Ovary (tissue), 9 donors: ENCODE results near the gene C2orf74. TPM values are rescaled to one million over a fixed set of nuclear protein-coding genes. Genes with fewer than 3 reads are reported as not detected.
"Not testable (repeated sequence)": the region's sequence is repeated elsewhere in the genome, so short reads cannot be mapped to it uniquely, and the experiment has no call there.

Experiments
- DNase-seq, 5 donors: peaks; one replicate each; pipeline ENCODE4 v3.0.0-alpha.2; 2019 to 2020
- H3K27ac ChIP-seq, 2 donors: fragments of 200-600 bp; one replicate each; pipeline versions ENCODE4 v1.5.1 to v1.8.0; 2019 to 2022
- H3K27me3 ChIP-seq: fragments of 200-600 bp; one replicate; pipeline ENCODE4 v1.8.0; 2022
- H3K36me3 ChIP-seq: fragments of 200-600 bp; sonication (generic); one replicate; pipeline ENCODE4 v1.5.1; 2019
- H3K4me1 ChIP-seq: one replicate; pipeline ENCODE4 v1.8.1; 2013; ENCODE audit warnings: mild to moderate bottlenecking, moderate library complexity; ENCODE audit not compliant: insufficient read depth
- H3K4me3 ChIP-seq: fragments of 200-600 bp; sonication (generic); one replicate; pipeline ENCODE4 v1.5.1; 2017
- H3K9me3 ChIP-seq, 2 donors: fragments of 200-600 bp in 1 of 2; sonication (generic) in 1 of 2; one replicate each; pipeline versions ENCODE4 v1.5.1 to v1.8.1; 2013 to 2019; ENCODE audit warnings: mild to moderate bottlenecking in 1 of 2, moderate library complexity in 1 of 2
- EP300 ChIP-seq: sonication (generic); formaldehyde crosslinking; IDR thresholded peaks from one replicate; pipeline ENCODE4 v1.6.1; 2017; ENCODE audit warnings: antibody characterized with exemption
- POLR2A ChIP-seq: fragments of 450-650 bp; IDR thresholded peaks from one replicate; pipeline ENCODE4 v1.6.1; 2017; ENCODE audit warnings: antibody characterized with exemption, mild to moderate bottlenecking, moderate library complexity
- WGBS, 3 donors: extraction: QIAGEN DNeasy Blood & Tissue Kit in 1 of 3; methylation state at CpG; one replicate each; pipeline versions ENCODE4 v1.1.5 to v1.1.7; 2013 to 2017; 5-methylcytosine and 5-hydroxymethylcytosine counted together
- intact Hi-C, 4 donors: fragments of 100-400 bp; cut with DNase I; formaldehyde crosslinking; loops; one replicate each; pipeline versions ENCODE4 v1.11.0 to v1.15.1; 2022 to 2023
- polyA plus RNA-seq, 2 donors: library from polyadenylated mRNA; stranded (reverse); fragments of 200-250 nt in 1 of 2; fragments of 350-450 nt in 1 of 2; fragmentation: Illumina TruSeq in 1 of 2; extraction: RNeasy Lipid Tissue Mini Kit (QIAGEN cat#74804) in 1 of 2; gene quantifications; one replicate each; pipeline ENCODE4 v1.2.3, GENCODE V29; 2013 to 2014
- total RNA-seq, 7 donors: library from RNA; depleted of rRNA in 2 of 7; stranded (reverse); fragments of >200 nt in 2 of 7; fragmentation: NEBNext Ultra II Directional in 3 of 7; extraction: Animal tissue kit (Norgen Biotek cat#: 25700) in 3 of 7; gene quantifications; one replicate each; pipeline versions ENCODE4 v1.1.0 to v1.2.4, GENCODE V29; 2016 to 2023
- TF ChIP-seq, protein P1 (sequence below), 3 donors: fragments of 450-650 bp in 2 of 3; fragments of 200-600 bp in 1 of 3; IDR thresholded peaks; one replicate each; pipeline versions ENCODE4 v1.5.1 to v1.8.0; 2016 to 2022; ENCODE audit warnings: antibody characterized with exemption in 3 of 3, mild to moderate bottlenecking in 1 of 3
- donor health status: DM: no; HTN: no; CAD: no; lungs with moderate emphysema.
- donor health status: DM: no; HTN: no; CAD: no.
- donor health status: Bipolar disorder and iron deficiency.
- donor health status: DM: yes; HTN: yes; CAD: no.
- donor health status: DM: no; HTN: no; CAD: no.
- donor health status: DM: yes; HTN: yes; CAD: no.

Gene C2orf74
- total and polyA plus RNA-seq, 9 donors = 8.6 to 36.7 (median 18.5) TPM

DNA sequence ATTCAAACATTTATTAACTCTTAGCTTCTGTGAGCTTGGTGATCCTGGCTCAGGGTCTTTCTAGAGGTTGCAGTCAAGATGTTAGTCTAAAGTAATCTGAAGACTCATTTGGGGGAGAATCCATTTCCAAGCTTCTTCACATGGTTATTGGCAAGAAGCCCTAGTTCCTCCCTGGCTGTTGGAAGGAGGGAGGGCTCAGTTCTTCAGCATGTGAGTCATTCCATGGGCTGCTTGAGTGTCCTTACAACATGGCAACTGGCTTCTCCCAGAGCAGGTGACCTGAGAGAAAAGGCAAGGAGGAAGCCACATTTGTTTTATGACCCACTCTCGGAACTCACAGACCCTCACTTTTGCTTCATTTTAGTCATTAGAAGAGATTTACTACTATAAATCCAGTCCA lies 10.6 kb upstream of the C2orf74 start:
- TF ChIP-seq, protein P1, sequence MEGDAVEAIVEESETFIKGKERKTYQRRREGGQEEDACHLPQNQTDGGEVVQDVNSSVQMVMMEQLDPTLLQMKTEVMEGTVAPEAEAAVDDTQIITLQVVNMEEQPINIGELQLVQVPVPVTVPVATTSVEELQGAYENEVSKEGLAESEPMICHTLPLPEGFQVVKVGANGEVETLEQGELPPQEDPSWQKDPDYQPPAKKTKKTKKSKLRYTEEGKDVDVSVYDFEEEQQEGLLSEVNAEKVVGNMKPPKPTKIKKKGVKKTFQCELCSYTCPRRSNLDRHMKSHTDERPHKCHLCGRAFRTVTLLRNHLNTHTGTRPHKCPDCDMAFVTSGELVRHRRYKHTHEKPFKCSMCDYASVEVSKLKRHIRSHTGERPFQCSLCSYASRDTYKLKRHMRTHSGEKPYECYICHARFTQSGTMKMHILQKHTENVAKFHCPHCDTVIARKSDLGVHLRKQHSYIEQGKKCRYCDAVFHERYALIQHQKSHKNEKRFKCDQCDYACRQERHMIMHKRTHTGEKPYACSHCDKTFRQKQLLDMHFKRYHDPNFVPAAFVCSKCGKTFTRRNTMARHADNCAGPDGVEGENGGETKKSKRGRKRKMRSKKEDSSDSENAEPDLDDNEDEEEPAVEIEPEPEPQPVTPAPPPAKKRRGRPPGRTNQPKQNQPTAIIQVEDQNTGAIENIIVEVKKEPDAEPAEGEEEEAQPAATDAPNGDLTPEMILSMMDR (IDR thresholded peaks at IDR 0.05) = no peak
- no peak for TF ChIP-seq POLR2A
- TF ChIP-seq EP300 = no peak
- Histone ChIP-seq H3K4me1 (no peaks in the 10 kb centered on the region), H3K27ac (no peak overlapping the region), H3K9me3 (no peaks in the 10 kb centered on the region), H3K27me3 (no peaks in the 10 kb centered on the region), H3K36me3 (no peaks in the 10 kb centered on the region), H3K4me3 (no peak overlapping the region)
- no peak for DNase-seq
- 91 to 100% (median 96%) methylated on average over 1 of the region's 1 CpG for WGBS, 3 donors
- intact Hi-C loops = no loop called here

DNA sequence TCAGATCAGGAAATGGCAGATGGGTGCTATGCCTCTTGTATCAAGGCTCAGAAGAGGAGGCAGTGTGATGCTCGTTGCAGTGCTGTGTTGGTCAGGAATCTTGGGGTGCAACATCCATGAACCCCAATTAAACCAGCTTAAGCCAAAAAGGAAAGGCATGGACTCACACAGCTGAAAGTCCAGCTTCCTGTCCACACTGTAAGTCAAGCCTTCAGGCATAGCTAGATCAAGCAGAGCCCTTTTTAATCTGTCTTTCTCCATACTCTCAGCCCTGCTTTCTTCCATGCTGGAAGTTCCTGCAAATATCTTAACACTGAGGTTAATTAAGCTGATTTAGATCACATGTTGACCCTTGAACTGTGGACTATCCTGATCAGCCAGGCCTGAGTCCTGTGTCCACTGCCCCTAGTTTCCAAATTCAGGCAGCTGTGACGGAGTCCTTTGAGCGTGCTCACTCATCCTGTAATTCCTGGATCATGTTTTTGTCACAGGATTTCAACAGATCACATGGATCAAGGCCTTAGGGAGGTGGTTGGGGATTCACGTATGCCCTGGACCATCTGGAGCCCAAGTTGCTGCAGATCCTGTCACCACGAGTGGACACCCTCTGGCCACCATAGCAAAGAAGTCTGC lies 4.5 kb upstream of the C2orf74 start:
- no peaks in the 10 kb centered on the region for H3K27me3 ChIP-seq
- no peak overlapping the region for H3K4me3 ChIP-seq
- no peak for DNase-seq
- WGBS, 3 donors = 84 to 91% (median 86%) methylated on average over 5 of the region's 5 CpGs
- H3K4me1 ChIP-seq = no peaks in the 10 kb centered on the region
- H3K27ac ChIP-seq = no peak overlapping the region
- no peaks in the 10 kb centered on the region for H3K36me3 ChIP-seq
- intact Hi-C loops = no loop called here
- no peaks in the 10 kb centered on the region for H3K9me3 ChIP-seq
- TF ChIP-seq POLR2A = no peak
- no peak for TF ChIP-seq EP300
- TF ChIP-seq, protein P1 (IDR thresholded peaks at IDR 0.05) = no peak

DNA sequence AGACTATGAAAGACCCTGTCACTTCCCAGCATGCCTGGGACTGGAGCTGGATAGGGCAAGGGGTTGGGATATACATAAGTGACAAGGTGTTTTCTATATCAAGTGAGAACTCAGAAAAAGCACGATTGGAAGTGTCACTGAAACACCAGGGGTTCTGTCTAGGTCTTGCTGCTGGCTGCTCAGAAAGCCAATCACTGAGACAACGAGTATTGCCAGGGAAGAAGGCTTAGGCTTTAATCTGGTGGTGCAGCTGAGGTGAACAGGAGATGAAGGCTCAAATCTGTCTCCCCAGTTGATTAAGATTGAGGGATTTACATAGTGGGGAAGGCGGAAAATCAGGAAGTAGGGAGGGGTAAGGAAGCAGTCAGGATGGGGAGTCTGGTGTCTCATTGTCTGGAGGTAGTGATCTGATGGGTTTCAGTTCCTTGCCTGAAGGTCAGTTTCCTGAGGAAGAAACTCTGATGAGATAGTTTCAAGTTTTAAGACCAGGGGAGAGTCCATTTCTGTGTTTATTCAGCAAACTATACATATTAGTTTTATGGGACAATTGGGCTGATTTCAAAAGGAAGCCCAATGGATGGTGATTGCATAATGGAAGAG lies 3.5 kb upstream of the C2orf74 start:
- intact Hi-C loops = no loop called here
- WGBS, 3 donors = 74 to 93% (median 86%) methylated on average over 3 of the region's 3 CpGs
- TF ChIP-seq, protein P1 (IDR thresholded peaks at IDR 0.05) = no peak
- TF ChIP-seq EP300 (no peak), POLR2A (no peak)
- DNase-seq = no peak
- Histone ChIP-seq H3K36me3 (no peaks in the 10 kb centered on the region), H3K27ac (no peak overlapping the region), H3K9me3 (no peaks in the 10 kb centered on the region), H3K4me1 (no peaks in the 10 kb centered on the region), H3K4me3 (no peak overlapping the region), H3K27me3 (no peaks in the 10 kb centered on the region)

DNA sequence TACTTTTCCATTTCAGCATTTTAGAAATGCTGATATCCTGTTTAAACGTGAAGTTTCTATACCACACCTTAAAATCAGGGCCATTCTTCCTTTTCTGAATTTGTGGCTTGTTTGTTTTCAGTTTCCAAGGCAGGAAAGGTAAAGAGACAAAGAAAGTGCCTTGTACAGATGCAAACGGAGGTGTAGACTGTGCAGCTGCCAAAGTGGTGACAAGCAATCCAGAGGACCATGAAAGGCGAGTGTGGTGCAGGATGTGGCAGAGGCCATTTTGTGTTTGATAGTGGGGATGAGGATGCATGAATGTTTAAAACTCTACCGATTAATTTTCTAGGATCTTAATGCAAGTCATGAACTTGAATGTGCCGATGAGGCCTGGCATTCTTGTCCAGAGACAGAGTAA lies 733 bp downstream of the C2orf74 start:
- H3K9me3 ChIP-seq = no peaks in the 10 kb centered on the region
- no peak for DNase-seq
- no peak overlapping the region for H3K4me3 ChIP-seq
- H3K27me3 ChIP-seq = no peaks in the 10 kb centered on the region
- WGBS, 3 donors = 91 to 93% (median 91%) methylated on average over 5 of the region's 5 CpGs
- H3K36me3 ChIP-seq = no peaks in the 10 kb centered on the region
- no peaks in the 10 kb centered on the region for H3K4me1 ChIP-seq
- intact Hi-C loops = no loop called here
- TF ChIP-seq POLR2A (no peak), EP300 (no peak)
- TF ChIP-seq, protein P1 (IDR thresholded peaks at IDR 0.05) = no peak
- H3K27ac ChIP-seq = no peak overlapping the region

DNA sequence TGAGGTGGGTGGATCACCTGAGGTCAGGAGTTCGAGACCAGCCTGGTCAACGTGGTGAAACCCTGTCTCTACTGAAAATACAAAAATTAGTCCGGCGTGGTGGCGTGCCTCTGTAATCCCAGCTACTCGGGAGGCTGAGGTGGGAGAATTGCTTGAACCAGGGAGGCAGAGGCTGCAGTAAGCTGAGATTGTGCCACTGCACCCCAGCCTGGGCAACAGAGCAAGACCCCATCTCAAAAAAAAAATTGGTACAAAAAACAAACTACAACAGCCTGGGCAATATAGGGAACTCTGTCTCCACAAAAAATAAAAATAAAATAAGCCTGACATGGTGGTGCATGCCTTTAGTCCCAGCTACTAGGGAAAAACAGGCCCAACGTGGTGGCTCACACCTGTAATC lies 3.1 kb downstream of the C2orf74 start:
- H3K27me3 ChIP-seq, H3K4me3 ChIP-seq, H3K4me1 ChIP-seq, intact Hi-C loops, H3K9me3 ChIP-seq, DNase-seq, H3K27ac ChIP-seq, H3K36me3 ChIP-seq: not testable (repeated sequence)
- WGBS, 3 donors = 88 to 94% (median 94%) methylated on average over 7 of the region's 7 CpGs
